GM12865 (cell line): Measurements from ENCODE around the gene WDR93.
"Not testable (repeated sequence)": the region's sequence is repeated elsewhere in the genome, so short reads cannot be mapped to it uniquely, and the experiment has no call there.

ENCODE experiments used
- DNase-seq: peaks from one replicate; pipeline ENCODE4 v3.0.0; 2010; ENCODE audit warnings: low read depth
- H3K4me3 ChIP-seq: 2 replicates; pipeline ENCODE4 v1.5.1; 2011; ENCODE audit warnings: mild to moderate bottlenecking, low read depth, low read length, control low read depth
- TF ChIP-seq, protein P1 (sequence below): IDR thresholded peaks from 2 replicates; pipeline ENCODE4 v1.5.1; 2011; ENCODE audit warnings: low read length, control low read depth, low read depth, inconsistent platforms; ENCODE audit not compliant: insufficient read depth; ENCODE audit errors: missing control alignments

WDR93 gene

DNA sequence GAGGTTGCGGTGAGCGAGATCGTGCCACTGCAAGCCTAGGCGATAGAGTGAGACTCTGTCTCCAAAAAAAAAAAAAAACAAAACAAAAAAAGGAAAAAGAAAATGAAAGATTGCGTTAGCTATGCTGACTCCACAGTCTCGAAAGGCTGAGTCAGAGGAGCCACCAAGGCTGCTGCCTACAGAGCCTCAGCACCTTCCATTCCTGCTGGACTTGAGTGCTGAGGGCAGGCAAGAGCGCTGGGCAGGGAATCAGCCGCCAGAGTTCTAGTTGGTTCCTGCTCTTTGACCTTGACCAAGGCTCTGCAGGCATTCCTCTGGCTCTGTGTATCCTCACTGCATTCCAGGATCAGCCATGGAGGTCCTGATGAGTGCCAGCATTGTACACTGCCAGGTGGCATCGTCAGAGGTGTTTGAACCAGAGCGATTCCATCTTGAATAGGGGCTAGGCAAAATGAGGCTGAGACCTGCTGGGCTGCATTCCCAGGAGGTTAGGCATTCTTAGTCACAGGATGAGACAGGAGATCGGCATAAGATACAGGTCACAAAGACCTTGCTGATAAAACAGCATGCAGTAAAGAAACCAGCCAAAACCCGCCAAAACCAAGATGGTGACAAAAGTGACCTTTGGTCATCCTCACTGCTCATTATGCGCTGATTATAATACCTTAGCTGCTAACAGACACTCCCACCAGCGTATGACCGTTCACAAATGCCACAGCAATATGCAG is 91.4 kb downstream of the WDR93 start:
- TF ChIP-seq, protein P1, sequence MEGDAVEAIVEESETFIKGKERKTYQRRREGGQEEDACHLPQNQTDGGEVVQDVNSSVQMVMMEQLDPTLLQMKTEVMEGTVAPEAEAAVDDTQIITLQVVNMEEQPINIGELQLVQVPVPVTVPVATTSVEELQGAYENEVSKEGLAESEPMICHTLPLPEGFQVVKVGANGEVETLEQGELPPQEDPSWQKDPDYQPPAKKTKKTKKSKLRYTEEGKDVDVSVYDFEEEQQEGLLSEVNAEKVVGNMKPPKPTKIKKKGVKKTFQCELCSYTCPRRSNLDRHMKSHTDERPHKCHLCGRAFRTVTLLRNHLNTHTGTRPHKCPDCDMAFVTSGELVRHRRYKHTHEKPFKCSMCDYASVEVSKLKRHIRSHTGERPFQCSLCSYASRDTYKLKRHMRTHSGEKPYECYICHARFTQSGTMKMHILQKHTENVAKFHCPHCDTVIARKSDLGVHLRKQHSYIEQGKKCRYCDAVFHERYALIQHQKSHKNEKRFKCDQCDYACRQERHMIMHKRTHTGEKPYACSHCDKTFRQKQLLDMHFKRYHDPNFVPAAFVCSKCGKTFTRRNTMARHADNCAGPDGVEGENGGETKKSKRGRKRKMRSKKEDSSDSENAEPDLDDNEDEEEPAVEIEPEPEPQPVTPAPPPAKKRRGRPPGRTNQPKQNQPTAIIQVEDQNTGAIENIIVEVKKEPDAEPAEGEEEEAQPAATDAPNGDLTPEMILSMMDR, result no peak
- peak; percentile 59 for DNase-seq
- H3K4me3 ChIP-seq, result no peak overlapping the region

DNA sequence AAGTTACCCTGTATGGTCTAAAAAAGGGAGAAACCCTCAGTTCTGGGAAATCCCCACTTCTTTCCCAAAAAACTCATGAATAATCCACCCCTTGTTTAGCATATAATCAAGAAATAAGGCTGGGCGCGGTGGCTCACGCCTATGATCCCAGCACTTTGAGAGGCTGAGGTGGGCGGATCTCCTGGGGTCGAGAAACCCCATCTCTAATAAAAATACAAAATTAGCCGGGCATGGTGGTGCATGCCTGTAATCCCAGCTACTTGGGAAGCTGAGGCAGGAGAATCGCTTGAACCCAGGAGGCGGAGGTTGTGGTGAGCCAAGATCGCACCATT is 92.0 kb downstream of the WDR93 start:
- not testable (repeated sequence) for H3K4me3 ChIP-seq, DNase-seq

DNA sequence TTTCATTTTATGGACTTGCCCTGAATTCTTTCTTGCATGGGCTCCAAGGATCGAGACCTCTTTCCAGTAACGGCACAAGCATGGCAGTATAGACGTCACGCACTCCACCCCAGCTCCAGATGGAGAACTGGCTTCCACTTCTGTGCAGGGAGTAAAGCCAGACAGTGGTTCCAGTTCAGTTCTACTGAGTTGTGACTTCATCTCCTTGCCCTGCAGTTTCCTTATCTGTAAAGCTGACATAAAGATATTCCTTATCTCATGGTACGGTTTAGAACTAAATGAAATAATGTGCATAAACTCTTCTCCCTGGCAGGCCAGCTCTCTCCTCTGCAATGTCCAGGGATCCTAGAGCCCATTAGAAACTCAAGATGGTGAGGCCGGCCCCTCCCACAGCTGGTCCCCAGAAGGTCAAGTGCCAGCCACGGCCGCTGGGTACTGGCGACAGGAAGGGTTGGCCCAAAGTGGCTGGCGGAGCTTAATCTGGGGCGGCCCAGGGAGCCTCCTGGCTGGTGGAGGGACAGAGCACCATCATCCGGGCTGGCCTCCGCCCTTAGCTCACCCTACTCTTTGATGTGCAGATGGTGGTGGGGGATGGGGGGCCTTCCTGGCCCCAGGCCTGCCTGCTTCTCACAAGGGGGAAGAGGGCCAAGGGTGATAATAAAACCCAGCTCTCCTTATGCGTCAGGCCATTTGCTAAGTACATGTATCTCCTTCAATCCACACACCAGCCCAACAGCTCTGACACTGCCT is 92.7 kb downstream of the WDR93 start:
- H3K4me3 ChIP-seq, result no peak overlapping the region
- TF ChIP-seq, protein P1, result no peak
- DNase-seq, result no peak

DNA sequence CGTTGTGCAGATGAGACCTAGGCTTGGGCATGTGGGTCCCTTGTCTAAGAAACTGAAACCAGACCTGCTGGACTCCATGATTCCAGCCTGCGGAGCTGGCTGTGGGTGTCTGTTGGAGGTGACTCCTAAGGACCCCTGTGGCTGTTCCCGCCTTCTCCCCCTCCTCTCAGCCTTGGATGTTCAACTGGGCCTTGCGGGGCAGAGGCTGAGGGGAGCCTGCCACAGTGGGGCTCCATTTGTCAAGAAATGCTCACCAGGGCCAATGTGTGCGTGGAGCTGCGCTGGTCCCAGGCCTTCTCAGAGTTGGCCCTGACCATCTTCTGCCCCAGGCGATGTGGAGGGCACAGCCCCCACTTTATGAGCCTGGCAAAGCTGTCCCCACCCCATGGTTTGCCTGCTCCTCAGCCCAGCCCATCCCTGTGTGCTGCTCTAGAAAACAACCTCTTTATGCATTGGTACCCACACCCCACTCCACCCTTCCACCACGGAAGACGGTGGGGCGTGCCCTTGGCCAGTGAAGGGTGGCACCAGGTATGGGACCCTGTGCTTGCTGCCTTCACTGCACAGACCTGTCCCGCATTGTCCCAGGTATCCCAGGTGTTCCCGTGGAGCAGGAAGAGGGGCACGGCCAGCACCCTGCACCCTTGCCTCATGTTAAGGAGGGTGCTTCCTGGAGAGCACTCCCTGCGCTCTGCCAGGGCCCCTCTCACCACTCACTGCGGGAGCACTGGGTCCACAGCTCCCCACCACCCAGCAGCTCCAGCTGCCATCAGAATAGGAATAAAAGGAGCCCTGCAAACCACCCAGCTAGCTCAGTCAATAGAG is 93.5 kb downstream of the WDR93 start:
- TF ChIP-seq, protein P1, result no peak
- no peak for DNase-seq
- no peak overlapping the region for H3K4me3 ChIP-seq

DNA sequence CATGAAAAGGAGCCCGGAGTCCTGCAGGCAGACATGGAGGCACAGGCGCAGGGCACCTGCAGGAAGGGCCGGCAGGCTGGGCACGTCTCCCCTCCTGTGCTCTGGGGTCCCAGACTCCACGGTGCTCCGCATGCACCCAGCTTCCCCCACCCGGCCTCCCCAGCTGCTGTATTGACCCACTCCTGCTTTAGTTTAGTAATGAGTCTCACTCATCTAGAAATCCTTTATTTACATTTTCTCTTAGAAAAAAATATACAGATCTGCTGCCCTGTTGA is 94.0 kb downstream of the WDR93 start:
- no peak for DNase-seq
- TF ChIP-seq, protein P1, result no peak

DNA sequence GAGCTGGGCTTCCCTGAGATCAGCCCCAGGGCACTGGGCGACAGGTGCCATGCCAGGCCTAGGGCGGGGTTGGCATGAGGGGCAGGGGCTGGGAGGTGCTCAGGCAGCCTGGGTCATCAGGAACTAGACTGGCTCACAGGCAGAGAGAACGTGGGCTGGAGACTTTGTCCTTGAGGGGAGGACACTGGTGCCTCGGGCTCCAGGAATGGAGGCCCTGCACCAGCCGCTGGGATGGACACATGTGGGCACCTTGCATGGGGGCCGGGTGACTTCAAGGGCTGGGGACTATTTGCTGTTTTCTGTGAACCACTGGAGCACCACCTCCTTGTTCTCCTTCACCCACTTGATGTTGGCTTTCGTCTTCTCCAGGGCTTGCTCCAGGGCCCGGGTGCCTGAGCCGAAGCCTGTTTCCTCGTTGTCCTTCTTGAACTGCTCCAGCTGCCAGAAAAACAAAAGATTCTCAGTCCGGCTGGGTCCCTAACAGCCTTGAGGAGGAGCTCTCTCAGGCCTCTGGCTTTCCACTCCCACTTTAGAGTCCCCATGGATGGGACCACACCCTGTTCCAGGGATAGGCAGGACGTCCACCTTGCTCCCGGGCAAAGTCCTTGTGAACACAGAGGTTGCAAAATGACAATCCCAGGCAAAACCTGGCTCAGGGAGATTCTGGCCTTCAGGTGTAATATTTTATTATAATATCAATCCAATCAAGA is 94.6 kb downstream of the WDR93 start:
- DNase-seq, result no peak
- no peak overlapping the region for H3K4me3 ChIP-seq
- TF ChIP-seq, protein P1, result no peak

More for the DNA sequence above, 94.0 kb downstream of the WDR93 start:
- no peak overlapping the region for H3K4me3 ChIP-seq

DNA sequence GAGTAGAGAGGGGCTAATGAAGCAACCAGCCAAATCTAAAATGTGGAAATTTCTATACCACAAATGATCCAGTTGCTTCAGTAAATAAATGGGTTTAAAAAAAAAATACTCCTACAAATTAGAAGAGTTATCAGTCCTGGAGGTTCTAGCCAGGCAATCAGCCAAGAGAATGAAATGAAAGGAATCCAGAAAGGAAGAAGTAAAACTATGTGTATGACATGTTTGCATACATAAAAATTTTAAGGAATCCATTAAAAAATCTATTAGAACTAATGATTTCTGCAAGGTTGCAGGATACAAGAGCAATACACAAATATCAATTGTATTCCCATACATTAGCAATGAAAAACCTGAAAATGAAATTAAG is 95.1 kb downstream of the WDR93 start:
- no peak for DNase-seq
- TF ChIP-seq, protein P1, result no peak
- no peak overlapping the region for H3K4me3 ChIP-seq
